AG04449 (cell line): ENCODE data around the gene CD79B.
"Not testable (repeated sequence)": the region's sequence is repeated elsewhere in the genome, so short reads cannot be mapped to it uniquely, and the experiment has no call there.

Experiments used
- CTCF ChIA-PET: fragments of 350-600 bp; formaldehyde crosslinking; extraction: SDS; loops from one replicate; lab custom pipeline; 2021; ENCODE audit warnings: antibody characterized with exemption; lab: Yijun Ruan, JAX
- POLR2A ChIA-PET: fragments of 400-600, 350-600 bp; formaldehyde crosslinking; extraction: SDS; loops from one replicate; lab custom pipeline; 2020; ENCODE audit warnings: antibody characterized with exemption, inconsistent platforms; lab: Yijun Ruan, JAX
- DNase-seq: peaks from one replicate; pipeline ENCODE4 v3.0.0-alpha.2; 2010; ENCODE audit warnings: low read depth, low spot score
- H3K4me3 ChIP-seq: 2 replicates; pipeline ENCODE4 v1.5.1; 2011; ENCODE audit warnings: low read depth, mild to moderate bottlenecking, control low read depth, low read length
- TF ChIP-seq, protein P1 (sequence below): IDR thresholded peaks from one replicate; pipeline ENCODE4 v1.5.1; 2011; ENCODE audit warnings: mild to moderate bottlenecking, moderate library complexity, low read length, control low read depth, inconsistent platforms; ENCODE audit not compliant: insufficient read depth; ENCODE audit errors: missing control alignments

Gene CD79B

DNA sequence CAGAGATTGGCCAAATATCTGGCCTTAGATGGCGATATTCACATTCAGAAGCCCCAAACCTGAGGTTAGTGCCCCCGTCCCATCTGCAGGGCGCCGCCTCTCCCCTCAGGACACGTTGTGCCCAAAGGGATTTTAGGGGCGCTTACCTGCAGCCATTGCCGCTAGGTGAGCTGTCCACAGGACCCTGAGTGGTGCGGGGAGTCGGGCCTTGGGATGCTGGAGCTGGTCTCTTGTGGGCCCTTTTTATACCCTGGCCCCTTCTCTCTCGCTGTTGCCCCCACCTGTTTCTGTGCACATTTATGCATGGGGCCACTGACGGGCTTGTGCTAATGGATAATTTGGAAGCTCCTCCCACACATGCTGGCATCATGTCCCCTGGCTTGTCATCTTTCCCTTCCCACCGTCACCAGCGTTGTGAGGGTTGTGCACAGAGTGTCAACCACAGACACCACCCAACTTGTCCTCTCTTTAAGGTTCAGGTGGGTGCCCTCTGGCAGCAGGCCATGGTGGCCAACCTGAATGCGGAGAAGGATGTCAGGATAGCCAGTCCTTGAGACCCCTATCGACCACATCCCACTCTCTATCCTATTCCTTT lies 21.0 kb downstream of the CD79B start, which contains the start of gene CSHL1:
Gene CSHL1 (minus strand): TSS at position 218 of the 595 bp plus-strand sequence. CDS start 62 bp downstream, at position 156.
- TF ChIP-seq, protein P1, sequence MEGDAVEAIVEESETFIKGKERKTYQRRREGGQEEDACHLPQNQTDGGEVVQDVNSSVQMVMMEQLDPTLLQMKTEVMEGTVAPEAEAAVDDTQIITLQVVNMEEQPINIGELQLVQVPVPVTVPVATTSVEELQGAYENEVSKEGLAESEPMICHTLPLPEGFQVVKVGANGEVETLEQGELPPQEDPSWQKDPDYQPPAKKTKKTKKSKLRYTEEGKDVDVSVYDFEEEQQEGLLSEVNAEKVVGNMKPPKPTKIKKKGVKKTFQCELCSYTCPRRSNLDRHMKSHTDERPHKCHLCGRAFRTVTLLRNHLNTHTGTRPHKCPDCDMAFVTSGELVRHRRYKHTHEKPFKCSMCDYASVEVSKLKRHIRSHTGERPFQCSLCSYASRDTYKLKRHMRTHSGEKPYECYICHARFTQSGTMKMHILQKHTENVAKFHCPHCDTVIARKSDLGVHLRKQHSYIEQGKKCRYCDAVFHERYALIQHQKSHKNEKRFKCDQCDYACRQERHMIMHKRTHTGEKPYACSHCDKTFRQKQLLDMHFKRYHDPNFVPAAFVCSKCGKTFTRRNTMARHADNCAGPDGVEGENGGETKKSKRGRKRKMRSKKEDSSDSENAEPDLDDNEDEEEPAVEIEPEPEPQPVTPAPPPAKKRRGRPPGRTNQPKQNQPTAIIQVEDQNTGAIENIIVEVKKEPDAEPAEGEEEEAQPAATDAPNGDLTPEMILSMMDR: no peak

DNA sequence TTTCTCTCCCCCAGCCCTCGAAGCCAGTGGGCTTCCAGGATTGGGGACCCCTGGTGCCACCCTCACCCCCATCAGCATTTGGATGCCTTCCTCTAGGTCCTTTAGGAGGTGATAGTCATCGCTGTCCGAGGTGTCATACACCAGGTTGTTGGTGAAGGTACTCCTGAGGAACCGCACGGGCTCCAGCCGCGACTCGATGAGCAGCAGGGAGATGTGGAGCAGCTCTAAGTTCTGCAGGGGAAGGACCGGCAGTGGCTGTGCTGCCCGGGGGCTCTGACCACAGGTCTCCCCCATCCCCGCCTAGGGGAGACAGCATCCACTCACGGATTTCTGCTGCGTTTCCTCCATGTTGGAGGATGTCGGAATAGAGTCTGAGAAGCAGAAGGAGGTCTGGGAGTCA lies 22.0 kb downstream of the CD79B start:
- H3K4me3 ChIP-seq: no peak overlapping the region
- POLR2A ChIA-PET: no interaction called here
- TF ChIP-seq, protein P1: no peak
- no peak for DNase-seq
- CTCF ChIA-PET: interaction anchor here (1.0 to 5.1 kb wide), 10 partner anchors 10 to 224 kb away, joined by 3 to 71 read pairs (median 12); partner anchors contain the start of genes CD79B and ERN1

More for the DNA sequence above, 21.0 kb downstream of the CD79B start, which contains the start of gene CSHL1:
- ChIA-PET CTCF (interaction anchor here (0.7 to 5.1 kb wide), 31 partner anchors 8 to 370 kb away, joined by 3 to 71 read pairs (median 4); partner anchors contain the start of genes CD79B, ERN1 and ICAM2), POLR2A (no interaction called here)
- DNase-seq: no peak
- H3K4me3 ChIP-seq: no peak within 1 kb of the TSS

DNA sequence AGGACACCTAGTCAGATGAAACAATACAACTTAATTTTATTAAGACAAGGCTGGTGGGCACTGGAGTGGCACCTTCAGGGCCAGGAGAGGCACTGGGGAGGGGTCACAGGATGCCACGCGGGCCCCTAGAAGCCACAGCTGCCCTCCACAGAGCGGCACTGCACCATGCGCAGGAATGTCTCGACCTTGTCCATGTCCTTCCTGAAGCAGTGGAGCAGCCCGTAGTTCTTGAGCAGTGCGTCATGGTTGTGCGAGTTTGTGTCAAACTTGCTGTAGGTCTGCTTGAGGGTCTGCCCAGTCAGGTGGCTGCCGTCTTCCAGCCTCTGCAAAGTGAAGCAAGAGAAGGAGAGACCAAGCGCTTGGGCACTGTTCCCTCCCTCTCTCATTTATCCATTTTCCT lies 22.5 kb downstream of the CD79B start:
- DNase-seq, POLR2A ChIA-PET, H3K4me3 ChIP-seq: not testable (repeated sequence)
- CTCF ChIA-PET: interaction anchor here (1.0 to 5.1 kb wide), 4 partner anchors 37 to 224 kb away, joined by 3 to 71 read pairs (median 24); no protein-coding TSS in a partner anchor

DNA sequence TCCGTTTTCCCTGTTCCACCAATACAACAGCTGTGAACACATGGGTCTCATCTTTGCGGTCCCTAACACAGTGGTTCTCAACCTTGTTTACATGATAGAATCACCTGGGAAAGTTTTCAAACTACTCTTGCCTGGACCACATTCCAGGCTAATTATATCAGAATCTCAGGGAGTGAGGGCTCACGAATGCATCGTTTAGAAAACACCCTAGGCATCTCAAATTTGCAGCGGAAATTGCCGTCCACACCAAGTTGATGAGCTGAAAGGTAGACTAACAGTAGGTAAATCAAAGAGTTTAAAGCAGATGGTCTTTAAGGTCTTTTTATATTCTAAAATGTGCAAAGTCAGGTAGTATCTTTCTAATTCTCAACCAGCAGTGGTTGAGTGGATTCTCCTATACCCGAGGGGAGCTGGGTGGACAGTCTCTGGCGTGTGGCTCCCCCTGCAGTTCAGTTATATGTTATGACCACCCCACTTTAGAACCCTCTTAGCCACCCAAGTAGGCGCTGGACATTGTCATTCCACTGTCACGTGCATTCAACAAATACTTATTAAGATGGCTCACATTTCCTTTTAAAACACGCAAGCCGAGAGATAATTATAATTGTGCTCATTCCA lies 24.9 kb downstream of the CD79B start:
- POLR2A ChIA-PET, DNase-seq: not testable (repeated sequence)

DNA sequence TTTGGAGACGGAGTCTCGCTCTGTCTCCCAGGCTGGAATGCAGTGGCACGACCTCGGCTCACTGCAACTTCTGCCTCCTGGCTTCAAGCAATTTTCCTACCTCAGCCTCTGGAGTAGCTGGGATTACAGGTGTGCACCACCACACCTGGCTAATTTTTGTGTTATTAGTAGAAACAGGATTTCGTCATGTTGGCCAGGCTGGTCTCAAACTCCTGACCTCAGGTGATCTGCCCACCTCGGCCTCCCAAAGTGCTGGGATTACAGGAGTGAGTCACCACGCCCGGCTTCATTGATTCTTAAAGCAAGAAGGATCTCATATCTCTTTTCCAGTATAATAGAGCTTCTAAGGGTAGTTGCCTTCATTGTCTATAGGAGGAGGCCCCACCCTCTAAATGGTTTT lies 27.3 kb downstream of the CD79B start:
- CTCF ChIA-PET: interaction anchor here (0.6 to 8.5 kb wide), 14 partner anchors 12 to 416 kb away, joined by 3 to 79 read pairs (median 7); partner anchors contain the start of gene GH2
- DNase-seq, POLR2A ChIA-PET: not testable (repeated sequence)

More for the DNA sequence above, 24.9 kb downstream of the CD79B start:
- TF ChIP-seq, protein P1: peak; percentile 12
- not testable (repeated sequence) for H3K4me3 ChIP-seq
- CTCF ChIA-PET: interaction anchor here (1.3 to 8.5 kb wide), 5 partner anchors 13 to 384 kb away, joined by 3 to 79 read pairs (median 8); no protein-coding TSS in a partner anchor

DNA sequence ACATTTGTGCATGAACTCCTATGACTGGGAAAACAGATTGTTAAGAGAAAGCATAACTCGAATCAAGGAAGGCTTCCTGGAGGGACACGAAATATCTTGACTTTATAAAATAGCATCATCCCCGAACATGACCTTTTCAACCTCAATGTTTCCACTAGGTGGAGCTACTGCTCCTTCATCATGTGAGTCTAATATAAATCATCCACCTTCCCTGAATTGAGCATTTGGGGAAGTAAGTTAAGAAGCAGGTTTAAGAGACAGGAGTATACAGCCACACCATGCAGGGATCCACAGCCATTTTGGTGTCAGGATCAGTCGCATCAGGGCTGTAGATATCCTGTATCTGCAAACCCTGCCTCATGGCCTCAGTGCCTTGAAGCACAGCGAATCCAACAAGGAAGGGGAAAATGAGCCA lies 28.3 kb downstream of the CD79B start:
- DNase-seq, POLR2A ChIA-PET: not testable (repeated sequence)
- CTCF ChIA-PET: interaction anchor here (1.0 to 8.5 kb wide), 11 partner anchors 8 to 375 kb away, joined by 3 to 79 read pairs (median 16); partner anchors contain the start of genes CSHL1 and GH2

More for the DNA sequence above, 27.3 kb downstream of the CD79B start:
- not testable (repeated sequence) for H3K4me3 ChIP-seq

DNA sequence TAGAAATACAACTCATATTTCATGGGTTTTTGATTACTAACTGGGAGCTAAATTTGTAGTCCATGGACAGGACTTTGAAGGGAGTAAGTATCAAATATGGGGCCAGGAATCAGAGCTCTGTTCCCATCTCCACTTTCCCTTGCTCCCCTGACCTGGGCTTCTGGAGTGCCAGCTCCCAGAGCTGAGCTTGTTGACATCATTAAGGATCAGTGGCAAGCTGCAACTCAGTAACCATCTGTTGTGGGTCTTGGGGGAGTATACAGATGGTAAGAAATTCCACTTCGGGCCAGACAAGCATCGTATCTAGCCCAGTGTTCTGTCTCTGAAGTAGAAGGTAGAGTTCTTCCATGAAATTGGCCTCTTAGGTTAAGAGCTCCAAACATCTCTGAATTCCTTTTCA lies 30.2 kb downstream of the CD79B start:
- ChIA-PET CTCF (interaction anchor here (0.6 to 8.5 kb wide), 20 partner anchors 10 to 231 kb away, joined by 3 to 79 read pairs (median 5); partner anchors contain the start of genes CSHL1 and GH2), POLR2A (interaction anchor here (0.6 kb wide), 1 partner anchor 38 kb away, joined by 3 read pairs; no protein-coding TSS in a partner anchor)
- H3K4me3 ChIP-seq, DNase-seq: not testable (repeated sequence)

More for the DNA sequence above, 28.3 kb downstream of the CD79B start:
- H3K4me3 ChIP-seq: not testable (repeated sequence)

DNA sequence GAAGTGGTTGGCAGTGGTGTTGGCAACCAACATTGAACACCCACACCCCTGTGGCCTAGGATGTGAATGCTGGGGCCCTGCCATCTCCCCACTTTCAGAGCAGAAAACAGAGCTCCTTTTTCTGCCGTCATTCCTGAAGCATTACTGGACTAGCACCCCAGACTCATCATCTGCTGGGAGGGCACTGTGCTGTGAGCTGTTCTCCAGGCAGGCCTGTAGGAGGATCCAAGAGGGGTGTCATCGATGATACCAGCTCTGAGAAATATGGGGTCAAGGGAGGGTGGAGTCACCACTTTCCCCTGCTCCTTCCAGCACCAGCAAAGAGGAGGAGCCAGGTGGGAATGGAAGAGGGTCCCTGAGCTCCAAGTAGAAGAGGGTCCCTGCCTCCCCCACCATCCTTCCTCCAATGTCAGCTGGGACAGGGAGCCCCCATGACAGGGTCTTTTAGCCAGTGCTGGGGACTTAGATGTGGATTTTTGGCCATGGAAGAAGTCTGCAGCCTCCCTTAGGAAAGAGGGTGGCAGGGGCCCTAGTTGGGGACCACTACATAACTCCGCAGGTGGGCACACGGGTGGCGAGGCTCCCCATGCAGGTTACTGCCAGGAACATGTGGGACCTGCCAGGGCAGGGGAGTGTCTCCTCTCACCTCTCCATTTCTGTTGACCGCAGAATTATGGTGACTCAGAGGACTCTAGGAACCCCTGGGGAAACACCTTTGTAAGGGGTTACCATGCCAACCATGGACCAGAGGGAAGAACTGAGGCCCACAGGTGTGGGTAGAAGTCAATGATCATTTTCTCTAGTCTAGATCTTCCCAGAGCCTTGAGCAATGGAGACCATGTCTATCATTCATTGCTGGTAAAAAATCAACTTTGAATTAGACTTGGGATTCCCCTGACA lies 33.0 kb downstream of the CD79B start:
- H3K4me3 ChIP-seq, POLR2A ChIA-PET, DNase-seq: not testable (repeated sequence)
- CTCF ChIA-PET: interaction anchor here (1.2 to 1.9 kb wide), 2 partner anchors 10 to 130 kb away, joined by 3 to 5 read pairs; no protein-coding TSS in a partner anchor

DNA sequence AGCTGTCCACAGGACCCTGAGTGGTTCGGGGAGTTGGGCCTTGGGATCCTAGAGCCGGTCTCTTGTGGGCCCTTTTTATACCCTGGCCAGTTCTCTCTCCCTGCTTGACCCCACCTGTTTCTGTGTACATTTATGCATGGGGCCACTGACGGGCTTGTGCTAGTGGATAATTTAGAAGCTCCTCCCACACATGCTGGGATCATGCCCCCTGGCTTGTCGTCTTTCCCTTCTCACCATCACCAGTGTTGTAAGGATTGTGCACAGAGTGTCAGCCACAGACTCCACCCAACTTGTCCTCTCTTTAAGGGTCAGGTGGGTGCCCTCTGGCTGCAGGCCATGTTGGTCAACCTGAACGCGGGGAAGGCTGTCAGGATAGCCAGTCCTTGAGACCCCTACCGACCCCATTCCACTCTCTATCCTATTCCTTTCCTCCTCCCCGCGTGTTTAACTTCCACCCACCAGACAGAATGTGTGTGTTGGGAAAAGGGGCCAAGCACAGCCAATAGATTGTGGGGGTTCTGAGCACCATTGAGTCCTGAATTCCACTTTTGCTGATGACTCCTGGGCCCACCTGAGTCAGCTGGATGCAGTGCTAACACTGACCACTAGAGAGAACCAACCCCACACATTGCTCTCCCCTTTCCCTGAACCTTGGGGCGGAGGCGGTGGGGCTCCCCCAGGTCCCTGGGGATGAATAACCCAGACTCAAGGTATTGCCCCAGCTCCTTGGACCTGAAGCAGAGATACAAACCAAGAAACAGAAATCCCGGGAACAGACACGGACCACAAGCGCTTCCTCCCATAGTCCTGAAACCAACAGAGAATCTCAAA lies 35.4 kb downstream of the CD79B start, which contains the start of gene CSH1:
Gene CSH1 (minus strand): TSS at position 51 of the 831 bp plus-strand sequence. CDS start 63 bp downstream, outside the sequence.
- CTCF ChIA-PET: interaction anchor here (1.9 kb wide), 1 partner anchor 8 kb away, joined by 5 read pairs; no protein-coding TSS in a partner anchor
- H3K4me3 ChIP-seq, DNase-seq, POLR2A ChIA-PET: not testable (repeated sequence)

DNA sequence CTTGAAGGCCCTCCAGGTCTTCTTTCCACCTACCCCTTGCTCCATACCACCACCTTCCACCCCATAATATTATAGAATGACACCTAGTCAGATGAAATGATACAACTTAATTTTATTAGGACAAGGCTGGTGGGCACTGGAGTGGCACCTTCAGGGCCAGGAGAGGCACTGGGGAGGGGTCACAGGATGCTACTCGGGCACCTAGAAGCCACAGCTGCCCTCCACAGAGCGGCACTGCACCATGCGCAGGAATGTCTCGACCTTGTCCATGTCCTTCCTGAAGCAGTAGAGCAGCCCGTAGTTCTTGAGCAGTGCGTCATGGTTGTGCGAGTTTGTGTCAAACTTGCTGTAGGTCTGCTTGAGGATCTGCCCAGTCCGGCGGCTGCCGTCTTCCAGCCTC lies 37.3 kb downstream of the CD79B start:
- DNase-seq, POLR2A ChIA-PET, CTCF ChIA-PET, H3K4me3 ChIP-seq: not testable (repeated sequence)

DNA sequence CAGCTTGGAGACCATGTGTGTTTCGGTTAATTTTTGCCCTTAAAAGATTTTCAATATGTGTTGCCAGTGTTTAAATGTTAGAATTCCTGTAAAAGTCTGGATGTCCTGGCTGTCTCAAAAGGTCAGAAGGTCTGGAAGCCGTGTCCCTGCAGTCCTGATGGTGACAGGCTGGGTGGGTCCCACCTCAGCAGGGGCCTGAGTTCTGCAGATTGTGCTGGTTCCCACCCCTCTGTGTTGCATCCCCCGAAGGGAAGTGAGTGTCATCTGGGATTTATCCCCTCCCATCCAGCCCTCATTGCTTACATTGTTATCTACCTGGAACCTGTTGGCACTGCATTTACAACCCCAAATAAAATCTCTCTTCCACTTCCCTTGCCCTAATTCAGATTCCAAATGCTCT lies 38.1 kb downstream of the CD79B start:
- CTCF ChIA-PET: interaction anchor here (4.5 kb wide), 1 partner anchor 12 kb away, joined by 22 read pairs; the partner anchor contains the start of gene GH2
- DNase-seq, H3K4me3 ChIP-seq, POLR2A ChIA-PET: not testable (repeated sequence)
